GM12801 (cell line): ENCODE measurements around the gene FAM177A1.

Experiments used
- CTCF ChIP-seq: IDR thresholded peaks from one replicate; pipeline ENCODE4 v1.5.1; 2011; ENCODE audit warnings: control low read depth; ENCODE audit not compliant: insufficient read length; ENCODE audit errors: extremely low read depth

FAM177A1 gene

GRCh38 chr14:35113308-35113950, 67.4 kb downstream of the FAM177A1 start:
- no peak for TF ChIP-seq CTCF

- TF ChIP-seq CTCF = no peak
These were observed 68.0 kb downstream of the FAM177A1 start for GRCh38 chr14:35114036-35114435.

GRCh38 chr14:35116242-35116641, 70.2 kb downstream of the FAM177A1 start:
- TF ChIP-seq CTCF = no peak

GRCh38 chr14:35117112-35117511, 71.0 kb downstream of the FAM177A1 start:
- no peak for TF ChIP-seq CTCF

- TF ChIP-seq CTCF = no peak
These were observed 75.2 kb downstream of the FAM177A1 start for GRCh38 chr14:35121026-35121886.

GRCh38 chr14:35121887-35122695, 76.0 kb downstream of the FAM177A1 start, which contains the start of the genes PPP2R3C and PRORP:
PPP2R3C (minus strand) TSS chr14:35121990; CDS start chr14:35121959, 31 bp downstream.
PRORP (plus strand) TSS chr14:35122552; CDS start chr14:35123246, 694 bp downstream.
- no peak for TF ChIP-seq CTCF
